ENCODE measurements around the gene PSMD7.

DNA sequence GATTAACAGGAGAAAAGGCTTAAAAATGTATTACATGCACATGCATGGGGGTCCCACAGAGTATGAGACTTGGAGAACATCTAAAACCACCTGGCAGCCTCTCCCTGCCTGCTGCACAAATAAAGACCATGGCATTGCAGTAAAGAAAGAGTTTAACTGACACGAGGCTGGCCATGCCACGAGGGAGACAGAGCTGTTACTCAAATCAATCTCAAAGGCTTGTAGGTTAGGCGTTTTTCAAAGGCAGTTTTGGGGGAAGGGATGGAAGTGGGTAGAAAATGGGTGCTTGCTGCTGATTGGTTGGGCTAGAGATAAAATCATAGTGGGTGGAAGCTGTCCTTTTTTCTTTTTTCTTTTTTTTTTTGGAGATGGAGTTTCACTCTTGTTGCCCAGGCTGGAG lies 17.3 kb upstream of the PSMD7 start:
- TF ChIP-seq, protein P1, sequence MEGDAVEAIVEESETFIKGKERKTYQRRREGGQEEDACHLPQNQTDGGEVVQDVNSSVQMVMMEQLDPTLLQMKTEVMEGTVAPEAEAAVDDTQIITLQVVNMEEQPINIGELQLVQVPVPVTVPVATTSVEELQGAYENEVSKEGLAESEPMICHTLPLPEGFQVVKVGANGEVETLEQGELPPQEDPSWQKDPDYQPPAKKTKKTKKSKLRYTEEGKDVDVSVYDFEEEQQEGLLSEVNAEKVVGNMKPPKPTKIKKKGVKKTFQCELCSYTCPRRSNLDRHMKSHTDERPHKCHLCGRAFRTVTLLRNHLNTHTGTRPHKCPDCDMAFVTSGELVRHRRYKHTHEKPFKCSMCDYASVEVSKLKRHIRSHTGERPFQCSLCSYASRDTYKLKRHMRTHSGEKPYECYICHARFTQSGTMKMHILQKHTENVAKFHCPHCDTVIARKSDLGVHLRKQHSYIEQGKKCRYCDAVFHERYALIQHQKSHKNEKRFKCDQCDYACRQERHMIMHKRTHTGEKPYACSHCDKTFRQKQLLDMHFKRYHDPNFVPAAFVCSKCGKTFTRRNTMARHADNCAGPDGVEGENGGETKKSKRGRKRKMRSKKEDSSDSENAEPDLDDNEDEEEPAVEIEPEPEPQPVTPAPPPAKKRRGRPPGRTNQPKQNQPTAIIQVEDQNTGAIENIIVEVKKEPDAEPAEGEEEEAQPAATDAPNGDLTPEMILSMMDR (IDR thresholded peaks at IDR 0.05): no peak
- no peak for TF ChIP-seq ESRRA (CRISPR knock-in tag; IDR thresholded peaks at IDR 0.05; ENCODE audit: borderline replicate concordance)
- TF ChIP-seq, protein P2, sequence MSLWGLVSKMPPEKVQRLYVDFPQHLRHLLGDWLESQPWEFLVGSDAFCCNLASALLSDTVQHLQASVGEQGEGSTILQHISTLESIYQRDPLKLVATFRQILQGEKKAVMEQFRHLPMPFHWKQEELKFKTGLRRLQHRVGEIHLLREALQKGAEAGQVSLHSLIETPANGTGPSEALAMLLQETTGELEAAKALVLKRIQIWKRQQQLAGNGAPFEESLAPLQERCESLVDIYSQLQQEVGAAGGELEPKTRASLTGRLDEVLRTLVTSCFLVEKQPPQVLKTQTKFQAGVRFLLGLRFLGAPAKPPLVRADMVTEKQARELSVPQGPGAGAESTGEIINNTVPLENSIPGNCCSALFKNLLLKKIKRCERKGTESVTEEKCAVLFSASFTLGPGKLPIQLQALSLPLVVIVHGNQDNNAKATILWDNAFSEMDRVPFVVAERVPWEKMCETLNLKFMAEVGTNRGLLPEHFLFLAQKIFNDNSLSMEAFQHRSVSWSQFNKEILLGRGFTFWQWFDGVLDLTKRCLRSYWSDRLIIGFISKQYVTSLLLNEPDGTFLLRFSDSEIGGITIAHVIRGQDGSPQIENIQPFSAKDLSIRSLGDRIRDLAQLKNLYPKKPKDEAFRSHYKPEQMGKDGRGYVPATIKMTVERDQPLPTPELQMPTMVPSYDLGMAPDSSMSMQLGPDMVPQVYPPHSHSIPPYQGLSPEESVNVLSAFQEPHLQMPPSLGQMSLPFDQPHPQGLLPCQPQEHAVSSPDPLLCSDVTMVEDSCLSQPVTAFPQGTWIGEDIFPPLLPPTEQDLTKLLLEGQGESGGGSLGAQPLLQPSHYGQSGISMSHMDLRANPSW (CRISPR knock-in tag; conservative IDR thresholded peaks at IDR 0.05; ENCODE audit: low read depth): no peak

Data from WTC11 (cell line).